GM23338 (cell line): ENCODE data around the gene SLC39A8.

ENCODE experiments used
- CREB1 ChIP-seq: fragments of 250-450 bp; sonication (Bioruptor Pico); IDR thresholded peaks from 2 replicates; pipeline ENCODE4 v1.5.0; 2020; ENCODE audit warnings: low read depth, mild to moderate bottlenecking, moderate library complexity
- CTCF ChIP-seq, 2 experiments: fragments of 200-600 bp in 1 of 2; sonication (generic) in 1 of 2; conservative IDR thresholded peaks; 2 replicates each; pipeline versions ENCODE4 v1.5.1 to v1.6.1; 2016 to 2017; ENCODE audit warnings: antibody characterized with exemption in 2 of 2, low read depth in 2 of 2, mild to moderate bottlenecking in 2 of 2, moderate library complexity in 1 of 2
- ETS1 ChIP-seq: IDR thresholded peaks from 2 replicates; pipeline ENCODE4 v1.6.1; 2016; ENCODE audit warnings: antibody characterized with exemption
- EZH2 ChIP-seq: fragments of 200-600 bp; sonication (generic); IDR thresholded peaks from one replicate; pipeline ENCODE4 v1.8.0; 2017; ENCODE audit warnings: antibody characterized with exemption, mild to moderate bottlenecking, low read depth; ENCODE audit not compliant: unreplicated experiment
- EZH2phosphoT487 ChIP-seq: fragments of 200-600 bp; sonication (generic); IDR thresholded peaks from one replicate; pipeline ENCODE4 v1.8.1; 2018; ENCODE audit warnings: antibody characterized with exemption; ENCODE audit not compliant: unreplicated experiment
- JUNB ChIP-seq: IDR thresholded peaks from one replicate; pipeline ENCODE4 v1.6.1; 2016; ENCODE audit warnings: antibody characterized with exemption; ENCODE audit not compliant: unreplicated experiment
- POLR2AphosphoS5 ChIP-seq: IDR thresholded peaks from 2 replicates; pipeline ENCODE4 v1.6.1; 2016; ENCODE audit warnings: antibody characterized with exemption, low read depth
- REST ChIP-seq: IDR thresholded peaks from one replicate; pipeline ENCODE4 v1.6.1; 2018; ENCODE audit warnings: antibody characterized with exemption; ENCODE audit not compliant: unreplicated experiment
- STAT1 ChIP-seq: IDR thresholded peaks from one replicate; pipeline ENCODE4 v1.6.1; 2016; ENCODE audit warnings: antibody characterized with exemption; ENCODE audit not compliant: unreplicated experiment

- TF ChIP-seq STAT1 (no peak), CTCF (conservative IDR thresholded peaks at IDR 0.05; ENCODE audit: low read depth in 2 of 2) (no peak), REST (no peak), JUNB (no peak), POLR2AphosphoS5 (no peak), EZH2phosphoT487 (no peak), EZH2 (no peak), CREB1 (no peak), ETS1 (no peak)
Observed at GRCh38 chr4:102281171-102281839, 64.0 kb downstream of the SLC39A8 start.
